NCI-H2171 (cell line): Measurements from ENCODE around the gene ARHGAP26.
A peak's percentile ranks its signal among the peaks of the same experiment; 100 is the strongest.

Experiments
- DNase-seq: peaks from one replicate; lab custom pipeline; 2025; lab: John Stamatoyannopoulos, UW

The ARHGAP26 gene

GRCh38 chr5:143041461-143041860 lies 271.3 kb downstream of the ARHGAP26 start:
- DNase-seq, result peak; percentile 64

GRCh38 chr5:143041972-143042770 lies 272.0 kb downstream of the ARHGAP26 start:
- peak; percentile 44 for DNase-seq

GRCh38 chr5:143044265-143044664 lies 274.1 kb downstream of the ARHGAP26 start:
- no peak for DNase-seq

- DNase-seq, result no peak
Measured at GRCh38 chr5:143045062-143045461, 274.9 kb downstream of the ARHGAP26 start.

GRCh38 chr5:143046314-143046713 lies 276.1 kb downstream of the ARHGAP26 start:
- no peak for DNase-seq

- DNase-seq, result no peak
Measured at GRCh38 chr5:143047091-143047490, 276.9 kb downstream of the ARHGAP26 start.

- no peak for DNase-seq
Measured at GRCh38 chr5:143050183-143050582, 280.0 kb downstream of the ARHGAP26 start.

- peak; percentile 47 for DNase-seq
Measured at GRCh38 chr5:143051244-143052058, 281.3 kb downstream of the ARHGAP26 start.

- DNase-seq, result no peak
Measured at GRCh38 chr5:143052967-143053682, 282.9 kb downstream of the ARHGAP26 start.

GRCh38 chr5:143053780-143054179 lies 283.6 kb downstream of the ARHGAP26 start:
- no peak for DNase-seq

GRCh38 chr5:143054480-143054941 lies 284.3 kb downstream of the ARHGAP26 start:
- no peak for DNase-seq

GRCh38 chr5:143055596-143056338 lies 285.6 kb downstream of the ARHGAP26 start:
- no peak for DNase-seq

GRCh38 chr5:143056339-143056704 lies 286.1 kb downstream of the ARHGAP26 start:
- no peak for DNase-seq

- no peak for DNase-seq
Measured at GRCh38 chr5:143056792-143057579, 286.8 kb downstream of the ARHGAP26 start.

GRCh38 chr5:143057580-143057999 lies 287.4 kb downstream of the ARHGAP26 start:
- DNase-seq, result no peak

- DNase-seq, result no peak
Measured at GRCh38 chr5:143059355-143059754, 289.2 kb downstream of the ARHGAP26 start.

- no peak for DNase-seq
Measured at GRCh38 chr5:143059976-143060765, 290.0 kb downstream of the ARHGAP26 start.

- DNase-seq, result no peak
Measured at GRCh38 chr5:143061161-143061945, 291.2 kb downstream of the ARHGAP26 start.

- DNase-seq, result no peak
Measured at GRCh38 chr5:143062379-143062778, 292.2 kb downstream of the ARHGAP26 start.
